ENCODE data around the gene KRT83. TPM values are rescaled to one million over a fixed set of nuclear protein-coding genes. Genes with fewer than 3 reads are reported as not detected.

Gene KRT83
- total RNA-seq, 1 donor from 2014 or later = not detected

GRCh38 chr12:52352951-52353350 lies 31.8 kb upstream of the KRT83 start:
- Mint-ChIP-seq H3K27ac (no peak overlapping the region), H3K4me3 (ENCODE audit: low read depth) (no peak overlapping the region), H3K9me3 (ENCODE audit: low read depth) (no peaks in the 10 kb centered on the region), H3K36me3 (ENCODE audit: insufficient read depth) (no peaks in the 10 kb centered on the region), H3K27me3 (peaks cover 40% of the 10 kb centered on the region), H3K4me1 (ENCODE audit: low read depth) (peaks cover 7% of the 10 kb centered on the region)
- no peak for DNase-seq (ENCODE audit: low spot score, unreplicated experiment)
- TF ChIP-seq CTCF (IDR thresholded peaks at IDR 0.05; ENCODE audit: unreplicated experiment) = no peak

- H3K4me1 Mint-ChIP-seq (ENCODE audit: low read depth) = peaks cover 17% of the 10 kb centered on the region
- H3K36me3 Mint-ChIP-seq (ENCODE audit: insufficient read depth) = no peaks in the 10 kb centered on the region
- H3K27ac Mint-ChIP-seq = no peak overlapping the region
- H3K9me3 Mint-ChIP-seq (ENCODE audit: low read depth) = no peaks in the 10 kb centered on the region
- peaks cover 37% of the 10 kb centered on the region for H3K27me3 Mint-ChIP-seq
- DNase-seq (ENCODE audit: low spot score, unreplicated experiment) = no peak
- H3K4me3 Mint-ChIP-seq (ENCODE audit: low read depth) = no peak overlapping the region
- TF ChIP-seq CTCF (IDR thresholded peaks at IDR 0.05; ENCODE audit: unreplicated experiment) = no peak
Measured at GRCh38 chr12:52351196-52352059, 30.2 kb upstream of the KRT83 start.

- Mint-ChIP-seq H3K27me3 (peaks cover 37% of the 10 kb centered on the region), H3K4me1 (ENCODE audit: low read depth) (peaks cover 20% of the 10 kb centered on the region), H3K27ac (no peak overlapping the region), H3K4me3 (ENCODE audit: low read depth) (no peak overlapping the region), H3K9me3 (ENCODE audit: low read depth) (no peaks in the 10 kb centered on the region), H3K36me3 (ENCODE audit: insufficient read depth) (no peaks in the 10 kb centered on the region)
- no peak for TF ChIP-seq CTCF (IDR thresholded peaks at IDR 0.05; ENCODE audit: unreplicated experiment)
- DNase-seq (ENCODE audit: low spot score, unreplicated experiment) = no peak
Measured at GRCh38 chr12:52350786-52351185, 29.6 kb upstream of the KRT83 start.

GRCh38 chr12:52350021-52350620 lies 28.9 kb upstream of the KRT83 start:
- Mint-ChIP-seq H3K9me3 (ENCODE audit: low read depth) (no peaks in the 10 kb centered on the region), H3K36me3 (ENCODE audit: insufficient read depth) (no peaks in the 10 kb centered on the region), H3K27me3 (peaks cover 37% of the 10 kb centered on the region), H3K4me3 (ENCODE audit: low read depth) (no peak overlapping the region), H3K27ac (no peak overlapping the region), H3K4me1 (ENCODE audit: low read depth) (peaks cover 23% of the 10 kb centered on the region)
- no peak for DNase-seq (ENCODE audit: low spot score, unreplicated experiment)
- no peak for TF ChIP-seq CTCF (IDR thresholded peaks at IDR 0.05; ENCODE audit: unreplicated experiment)

- Mint-ChIP-seq H3K4me3 (ENCODE audit: low read depth) (no peak overlapping the region), H3K9me3 (ENCODE audit: low read depth) (no peaks in the 10 kb centered on the region), H3K36me3 (ENCODE audit: insufficient read depth) (no peaks in the 10 kb centered on the region), H3K4me1 (ENCODE audit: low read depth) (peaks cover 28% of the 10 kb centered on the region), H3K27ac (no peak overlapping the region), H3K27me3 (peaks cover 38% of the 10 kb centered on the region)
- no peak for DNase-seq (ENCODE audit: low spot score, unreplicated experiment)
- TF ChIP-seq CTCF (IDR thresholded peaks at IDR 0.05; ENCODE audit: unreplicated experiment) = no peak
Measured at GRCh38 chr12:52349196-52349595, 28.0 kb upstream of the KRT83 start.
